Natural killer cell (primary cell): ENCODE measurements around the gene CNTN6. TPM values are rescaled to one million over a fixed set of nuclear protein-coding genes. Genes with fewer than 3 reads are reported as not detected.

ENCODE experiments used
- ATAC-seq, 3 donors: fragments of 150-1000 bp in 2 of 3; fragments of 200-7000 bp in 1 of 3; cut with Tn5 transposase; 1 replicate in 1 of 3; 2 replicates in 2 of 3; pipeline ENCODE4 v1.10.0; 2021; ENCODE audit warnings: mild to moderate bottlenecking in 2 of 3, moderate library complexity in 2 of 3
- DNase-seq, 2 donors: peaks; one replicate each; pipeline versions ENCODE4 v3.0.0 to v3.0.0-alpha.2; 2013 to 2021; ENCODE audit warnings: mixed read lengths in 1 of 2
- H3K27ac ChIP-seq: one replicate; pipeline ENCODE4 v1.5.1; 2013; ENCODE audit warnings: mild to moderate bottlenecking, low read length
- H3K27me3 ChIP-seq: one replicate; pipeline ENCODE4 v1.6.1; 2013; ENCODE audit warnings: low read length; ENCODE audit not compliant: control insufficient read depth, insufficient read depth
- H3K36me3 ChIP-seq: one replicate; pipeline ENCODE4 v1.6.1; 2013; ENCODE audit warnings: low read length; ENCODE audit not compliant: control insufficient read depth, insufficient read depth
- H3K4me1 ChIP-seq: one replicate; pipeline ENCODE4 v1.6.1; 2013; ENCODE audit warnings: low read length; ENCODE audit not compliant: control insufficient read depth, insufficient read depth
- H3K4me3 ChIP-seq: one replicate; pipeline ENCODE4 v1.5.1; 2013; ENCODE audit warnings: low read length
- H3K9me3 ChIP-seq: one replicate; pipeline ENCODE4 v1.6.1; 2013; ENCODE audit warnings: low read length; ENCODE audit not compliant: control insufficient read depth, insufficient read depth
- H3K27ac Mint-ChIP-seq, 2 donors: one replicate each; pipeline ENCODE4 v1.8.0; 2022; ENCODE audit warnings: mild to moderate bottlenecking in 2 of 2, mixed read lengths in 2 of 2, moderate library complexity in 1 of 2
- H3K27me3 Mint-ChIP-seq, 2 donors: one replicate each; pipeline ENCODE4 v1.8.0; 2022; ENCODE audit warnings: low read depth in 2 of 2, mixed read lengths in 2 of 2
- H3K36me3 Mint-ChIP-seq: one replicate; pipeline ENCODE4 v1.8.0; 2022; ENCODE audit warnings: mixed read lengths
- H3K4me1 Mint-ChIP-seq, 2 donors: one replicate each; pipeline ENCODE4 v1.8.0; 2022; ENCODE audit warnings: mixed read lengths in 2 of 2
- H3K4me3 Mint-ChIP-seq: one replicate; pipeline ENCODE4 v1.8.0; 2022; ENCODE audit warnings: mild to moderate bottlenecking, moderate library complexity, mixed read lengths
- H3K9me3 Mint-ChIP-seq, 2 donors: one replicate each; pipeline ENCODE4 v1.8.0; 2022; ENCODE audit warnings: mixed read lengths in 2 of 2
- WGBS: methylation state at CpG from one replicate; pipeline ENCODE4 v1.1.7; 2013; ENCODE audit warnings: missing lambda C conversion rate; ENCODE audit not compliant: insufficient coverage; 5-methylcytosine and 5-hydroxymethylcytosine counted together
- intact Hi-C: fragments of 100-400 bp; cut with micrococcal nuclease; formaldehyde crosslinking; loops from one replicate; pipeline ENCODE4 v1.14.2; 2022
- total RNA-seq, 4 donors: library from RNA; stranded (reverse); fragments of 120-200 nt in 1 of 4; gene quantifications; one replicate each; pipeline versions ENCODE4 v1.2.3 to v1.2.4, GENCODE V29; 2013 to 2022
- TF ChIP-seq, protein P1 (sequence below): fragments of 200-600 bp; IDR thresholded peaks from one replicate; pipeline ENCODE4 v1.8.0; 2022; ENCODE audit warnings: antibody characterized with exemption

The CNTN6 gene
- total RNA-seq, 3 donors from 2014 or later (not counting 1 experiment from before 2014, with no cell fraction given) = not detected

DNA sequence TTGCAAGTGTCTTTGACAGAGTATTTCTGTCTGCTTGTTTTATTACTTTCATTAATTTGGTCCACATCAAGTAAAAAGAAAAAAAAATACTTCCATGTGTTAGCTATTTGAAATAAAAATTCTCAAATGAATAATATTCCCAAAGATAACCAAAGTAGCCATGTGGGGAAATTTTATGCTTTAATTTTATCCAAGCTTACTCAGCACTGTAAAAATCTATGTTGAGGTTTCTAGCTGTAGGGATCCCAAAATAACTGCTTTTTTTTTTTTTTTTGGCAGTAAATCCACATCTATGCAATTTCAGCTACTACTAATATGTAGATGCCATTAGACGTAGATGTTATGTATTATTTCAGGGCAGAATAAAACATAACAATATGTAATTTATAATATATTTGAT is 35.4 kb upstream of the CNTN6 start:
- Histone ChIP-seq H3K27ac (no peak overlapping the region), H3K4me3 (no peak overlapping the region), H3K4me1 (no peaks in the 10 kb centered on the region), H3K27me3 (no peaks in the 10 kb centered on the region), H3K9me3 (no peaks in the 10 kb centered on the region), H3K36me3 (no peaks in the 10 kb centered on the region)
- no CpG with 5 or more reads among the region's 1 CpG for WGBS
- H3K9me3 Mint-ChIP-seq = peaks cover 14 to 20% of the 10 kb centered on the region in 2 donors
- H3K27me3 Mint-ChIP-seq = no peaks in the 10 kb centered on the region
- H3K36me3 Mint-ChIP-seq = peaks cover 21% of the 10 kb centered on the region
- no peaks in the 10 kb centered on the region for H3K4me1 Mint-ChIP-seq
- no peak for DNase-seq
- ATAC-seq = no peak
- intact Hi-C loops = no loop called here
- TF ChIP-seq, protein P1, sequence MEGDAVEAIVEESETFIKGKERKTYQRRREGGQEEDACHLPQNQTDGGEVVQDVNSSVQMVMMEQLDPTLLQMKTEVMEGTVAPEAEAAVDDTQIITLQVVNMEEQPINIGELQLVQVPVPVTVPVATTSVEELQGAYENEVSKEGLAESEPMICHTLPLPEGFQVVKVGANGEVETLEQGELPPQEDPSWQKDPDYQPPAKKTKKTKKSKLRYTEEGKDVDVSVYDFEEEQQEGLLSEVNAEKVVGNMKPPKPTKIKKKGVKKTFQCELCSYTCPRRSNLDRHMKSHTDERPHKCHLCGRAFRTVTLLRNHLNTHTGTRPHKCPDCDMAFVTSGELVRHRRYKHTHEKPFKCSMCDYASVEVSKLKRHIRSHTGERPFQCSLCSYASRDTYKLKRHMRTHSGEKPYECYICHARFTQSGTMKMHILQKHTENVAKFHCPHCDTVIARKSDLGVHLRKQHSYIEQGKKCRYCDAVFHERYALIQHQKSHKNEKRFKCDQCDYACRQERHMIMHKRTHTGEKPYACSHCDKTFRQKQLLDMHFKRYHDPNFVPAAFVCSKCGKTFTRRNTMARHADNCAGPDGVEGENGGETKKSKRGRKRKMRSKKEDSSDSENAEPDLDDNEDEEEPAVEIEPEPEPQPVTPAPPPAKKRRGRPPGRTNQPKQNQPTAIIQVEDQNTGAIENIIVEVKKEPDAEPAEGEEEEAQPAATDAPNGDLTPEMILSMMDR = no peak
- H3K27ac Mint-ChIP-seq = no peak overlapping the region
- H3K4me3 Mint-ChIP-seq = no peak overlapping the region

DNA sequence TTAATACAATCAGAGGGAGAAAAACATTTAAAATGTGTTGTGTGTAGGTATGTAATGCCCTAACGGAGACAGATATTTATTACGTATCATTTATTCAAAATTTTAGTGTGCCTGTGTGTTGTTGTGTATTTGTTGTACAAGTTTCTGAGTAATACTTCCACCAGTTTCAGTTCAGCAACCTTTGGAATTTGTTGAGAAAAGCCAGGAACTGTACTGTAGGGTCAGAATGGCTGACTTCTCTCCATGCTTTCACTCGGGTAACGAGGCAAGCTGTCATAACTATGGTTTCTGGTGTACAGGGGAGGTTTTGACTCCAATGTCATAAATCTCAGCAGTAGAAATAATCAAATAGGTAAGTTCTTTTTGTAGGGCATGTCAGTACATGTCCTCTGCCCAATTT is 23.8 kb upstream of the CNTN6 start:
- WGBS = 93% methylated on average over 4 of the region's 4 CpGs
- no peak overlapping the region for H3K4me3 Mint-ChIP-seq
- intact Hi-C loops = no loop called here
- peaks cover 13% of the 10 kb centered on the region for H3K36me3 Mint-ChIP-seq
- H3K36me3 ChIP-seq = no peaks in the 10 kb centered on the region
- peaks cover 15 to 17% of the 10 kb centered on the region in 2 donors for H3K9me3 Mint-ChIP-seq
- ATAC-seq (no peak), DNase-seq (no peak)
- no peaks in the 10 kb centered on the region for H3K27me3 Mint-ChIP-seq
- H3K27ac Mint-ChIP-seq = no peak overlapping the region
- no peak overlapping the region for H3K4me3 ChIP-seq
- H3K27ac ChIP-seq = no peak overlapping the region
- no peaks in the 10 kb centered on the region for H3K27me3 ChIP-seq
- H3K4me1 ChIP-seq = no peaks in the 10 kb centered on the region
- TF ChIP-seq, protein P1 = no peak
- H3K9me3 ChIP-seq = peaks cover 4% of the 10 kb centered on the region
- no peaks in the 10 kb centered on the region for H3K4me1 Mint-ChIP-seq

DNA sequence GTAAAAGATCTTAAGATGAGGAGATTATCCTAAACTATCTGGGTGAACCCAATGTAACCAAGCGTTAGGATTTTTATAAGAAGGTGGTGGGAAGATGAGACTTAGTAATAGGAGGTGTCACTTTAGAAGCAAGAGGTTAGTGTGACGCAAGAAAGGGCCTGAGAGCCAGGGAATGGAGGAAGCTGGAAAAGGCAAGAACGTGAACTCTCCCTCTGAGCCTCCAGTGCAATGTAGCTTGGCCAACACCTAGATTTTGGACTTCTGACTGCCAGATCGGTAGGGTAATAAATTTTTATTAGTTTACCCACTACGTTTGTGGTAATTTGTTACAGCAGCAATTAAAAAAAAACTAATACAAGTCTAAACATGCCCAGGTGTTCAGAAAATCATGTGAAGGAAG is 20.8 kb upstream of the CNTN6 start:
- Histone ChIP-seq H3K9me3 (no peaks in the 10 kb centered on the region), H3K4me3 (no peak overlapping the region), H3K27ac (no peak overlapping the region), H3K27me3 (no peaks in the 10 kb centered on the region), H3K4me1 (no peaks in the 10 kb centered on the region), H3K36me3 (no peaks in the 10 kb centered on the region)
- ATAC-seq = no peak
- no peak overlapping the region for H3K27ac Mint-ChIP-seq
- 87% methylated on average over 4 of the region's 5 CpGs for WGBS
- intact Hi-C loops = no loop called here
- no peaks in the 10 kb centered on the region for H3K27me3 Mint-ChIP-seq
- no peak overlapping the region for H3K4me3 Mint-ChIP-seq
- H3K4me1 Mint-ChIP-seq = no peaks in the 10 kb centered on the region
- no peak for DNase-seq
- H3K36me3 Mint-ChIP-seq = peaks cover 7% of the 10 kb centered on the region
- TF ChIP-seq, protein P1 = no peak
- H3K9me3 Mint-ChIP-seq = peaks cover 12 to 20% of the 10 kb centered on the region in 2 donors

DNA sequence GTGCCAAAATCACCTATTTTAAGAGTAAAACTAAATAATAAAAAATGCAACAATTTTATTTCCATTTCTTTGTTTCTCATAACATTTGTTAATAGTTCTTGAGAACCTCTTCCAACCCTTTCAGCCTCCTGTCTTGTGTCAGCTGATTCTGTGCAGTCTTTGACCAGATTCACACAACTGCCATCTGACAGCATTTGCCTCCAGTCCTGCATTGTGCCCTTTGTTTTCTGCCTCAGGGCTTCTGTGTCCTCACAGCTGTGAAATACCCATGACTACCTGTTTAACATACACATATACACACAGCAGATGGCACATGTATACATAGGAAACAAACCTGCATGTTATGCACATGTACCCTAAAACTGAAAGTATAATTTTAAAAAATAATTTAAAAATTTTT is 13.2 kb upstream of the CNTN6 start:
- intact Hi-C loops = no loop called here
- TF ChIP-seq, protein P1 = no peak
- Histone ChIP-seq H3K27ac (no peak overlapping the region), H3K4me1 (no peaks in the 10 kb centered on the region), H3K9me3 (no peaks in the 10 kb centered on the region), H3K4me3 (no peak overlapping the region), H3K27me3 (no peaks in the 10 kb centered on the region), H3K36me3 (no peaks in the 10 kb centered on the region)
- Mint-ChIP-seq H3K9me3 (peaks cover 10% of the 10 kb centered on the region in 2 donors), H3K36me3 (no peaks in the 10 kb centered on the region), H3K4me1 (no peaks in the 10 kb centered on the region), H3K27ac (no peak overlapping the region), H3K27me3 (no peaks in the 10 kb centered on the region), H3K4me3 (no peak overlapping the region)
- DNase-seq = no peak
- ATAC-seq = no peak
